HG03280 (cell line): ENCODE results near the gene AFG3L2.
"Not testable (repeated sequence)": the region's sequence is repeated elsewhere in the genome, so short reads cannot be mapped to it uniquely, and the experiment has no call there.

Experiments used
- ATAC-seq: cut with Tn5 transposase; IDR thresholded peaks from one replicate; pipeline ENCODE4 v1.9.1; 2021; ENCODE audit warnings: mild to moderate bottlenecking, moderate library complexity; ENCODE audit not compliant: unreplicated experiment

AFG3L2 gene

DNA sequence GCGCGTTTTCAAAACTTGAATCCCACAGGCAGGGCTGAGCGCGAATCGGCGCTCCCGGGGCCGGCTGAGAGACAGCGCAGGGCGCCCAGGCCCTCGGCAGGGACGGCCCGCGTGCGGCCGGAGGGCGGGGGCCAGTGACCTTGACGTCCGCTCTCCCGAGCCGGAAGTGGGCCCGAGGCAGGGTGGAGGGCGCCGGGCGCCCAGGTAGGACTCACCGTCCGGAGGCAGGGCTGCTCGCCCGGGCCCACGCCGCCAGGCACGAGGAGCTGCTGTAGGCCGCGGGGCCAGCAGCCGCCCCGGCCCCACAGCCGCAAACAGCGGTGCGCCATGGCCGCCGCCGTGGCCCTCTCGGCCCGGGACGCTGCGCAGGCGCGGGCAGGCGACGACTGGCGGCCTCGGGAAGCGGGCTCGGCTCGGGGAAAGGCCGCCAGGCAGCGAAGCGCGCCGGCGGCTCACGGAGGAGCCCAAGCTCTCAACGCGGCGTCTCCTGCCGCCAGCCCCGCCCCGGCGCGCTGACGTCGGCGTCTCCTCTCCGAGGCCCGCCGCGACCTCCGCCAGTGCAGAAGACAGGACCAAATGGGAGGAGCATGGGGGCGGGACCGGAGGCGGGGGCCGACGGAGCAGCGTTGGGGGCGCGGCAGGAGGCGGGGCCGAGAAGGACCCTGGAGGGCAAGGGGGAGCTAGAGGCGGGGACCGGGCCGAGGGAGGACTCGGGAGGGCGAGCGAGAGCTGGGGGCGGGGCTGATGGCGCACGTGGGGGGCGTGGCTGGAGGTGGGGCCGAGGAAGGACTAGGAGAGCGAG lies at the start of gene AFG3L2:
TSS of gene AFG3L2 (minus strand) at position 474 of the 802 bp plus-strand sequence. CDS start at position 329, 145 bp downstream.
- peak; percentile 89 for ATAC-seq

- ATAC-seq = no peak
Measured at GRCh38 chr18:12424252-12424651, 47.2 kb upstream of the AFG3L2 start.

DNA sequence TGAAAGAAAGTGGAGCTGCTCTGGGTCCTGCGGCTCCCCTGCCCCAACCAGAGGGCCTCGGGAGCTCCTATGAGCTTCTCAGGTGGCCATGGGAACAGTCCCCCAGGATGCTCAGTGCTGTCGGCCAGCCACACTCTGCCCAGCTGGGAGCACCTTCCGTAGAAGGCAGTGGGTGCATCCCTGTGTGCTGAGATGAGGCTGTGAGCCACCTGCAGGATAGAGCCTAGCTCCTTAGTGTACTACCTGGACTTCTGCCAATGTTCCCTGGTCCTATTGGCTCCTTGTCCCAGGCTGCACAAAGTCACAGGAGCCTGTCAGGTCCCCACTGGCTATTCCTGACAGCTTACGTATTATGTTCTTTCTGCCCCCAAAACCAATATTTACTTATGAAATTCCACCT lies 46.8 kb upstream of the AFG3L2 start:
- no peak for ATAC-seq

DNA sequence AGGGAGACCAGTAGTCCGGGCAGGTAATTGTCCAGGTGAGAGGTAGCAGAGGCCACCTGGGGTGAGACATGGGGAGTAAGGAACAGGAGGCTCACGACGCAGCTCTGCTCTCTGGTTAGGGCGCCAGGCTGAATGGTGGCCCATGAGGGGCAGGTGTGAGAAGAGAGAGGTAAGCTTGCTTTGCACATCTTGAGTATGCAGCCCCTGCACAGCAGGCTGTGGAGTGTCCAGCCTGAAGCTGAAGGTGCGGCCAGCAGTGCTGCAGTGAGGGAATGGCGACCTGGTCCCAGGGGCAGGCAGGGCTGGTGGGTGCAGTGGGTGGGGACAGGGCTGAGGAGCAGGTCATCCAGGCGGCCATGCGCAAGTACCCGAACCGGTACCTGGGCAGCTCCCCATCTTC lies 46.4 kb upstream of the AFG3L2 start:
- no peak for ATAC-seq

DNA sequence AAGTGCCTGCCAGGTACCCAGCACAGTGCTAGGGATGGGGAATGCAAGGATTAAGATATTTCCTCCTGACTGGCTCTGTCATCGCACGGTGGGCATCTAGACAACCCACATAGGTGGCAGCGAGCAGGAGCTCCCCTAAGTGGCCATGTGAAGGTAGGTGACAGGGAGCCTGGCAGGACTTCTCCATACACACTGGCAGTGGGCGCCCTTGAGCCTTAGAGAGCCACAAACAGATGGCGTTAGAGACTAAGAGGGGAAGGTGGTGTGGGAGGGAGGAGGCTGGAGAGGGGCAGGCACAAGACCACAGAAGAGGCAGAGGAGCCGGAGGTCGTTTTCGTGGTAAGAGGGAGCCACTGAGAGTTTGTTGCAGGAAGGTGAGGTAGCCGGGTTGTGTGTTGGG lies 45.9 kb upstream of the AFG3L2 start:
- no peak for ATAC-seq

GRCh38 chr18:12421732-12422131 lies 44.7 kb upstream of the AFG3L2 start:
- no peak for ATAC-seq

- no peak for ATAC-seq
Measured at GRCh38 chr18:12420821-12421421, 43.9 kb upstream of the AFG3L2 start.

GRCh38 chr18:12417687-12418086 lies 40.7 kb upstream of the AFG3L2 start:
- no peak for ATAC-seq

- ATAC-seq = no peak
Measured at GRCh38 chr18:12416098-12416729, 39.2 kb upstream of the AFG3L2 start.

- no peak for ATAC-seq
Measured at GRCh38 chr18:12411456-12411855, 34.4 kb upstream of the AFG3L2 start.

- ATAC-seq = not testable (repeated sequence)
Measured at GRCh38 chr18:12410747-12411146, 33.7 kb upstream of the AFG3L2 start.

DNA sequence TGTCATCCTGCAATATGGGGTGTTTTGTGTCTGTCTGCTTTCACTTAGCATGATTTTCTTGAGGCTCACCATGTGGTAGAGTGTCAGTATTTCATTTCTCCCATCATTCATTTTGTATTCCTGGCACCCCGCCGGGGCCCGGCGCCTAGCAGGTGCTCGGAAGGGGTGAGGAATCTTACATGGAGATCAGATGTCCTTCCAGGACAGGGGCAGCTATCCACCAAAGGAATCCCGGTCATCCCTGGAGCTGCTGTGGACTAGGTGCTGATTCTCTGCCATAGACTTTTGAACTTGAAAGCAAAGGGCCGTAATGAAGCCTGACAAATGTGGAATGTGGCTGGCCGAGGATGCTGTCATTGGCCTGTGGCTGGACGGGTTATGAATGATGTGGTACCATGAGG lies 33.1 kb upstream of the AFG3L2 start:
- ATAC-seq = no peak

GRCh38 chr18:12409469-12409868 lies 32.4 kb upstream of the AFG3L2 start:
- ATAC-seq = no peak

DNA sequence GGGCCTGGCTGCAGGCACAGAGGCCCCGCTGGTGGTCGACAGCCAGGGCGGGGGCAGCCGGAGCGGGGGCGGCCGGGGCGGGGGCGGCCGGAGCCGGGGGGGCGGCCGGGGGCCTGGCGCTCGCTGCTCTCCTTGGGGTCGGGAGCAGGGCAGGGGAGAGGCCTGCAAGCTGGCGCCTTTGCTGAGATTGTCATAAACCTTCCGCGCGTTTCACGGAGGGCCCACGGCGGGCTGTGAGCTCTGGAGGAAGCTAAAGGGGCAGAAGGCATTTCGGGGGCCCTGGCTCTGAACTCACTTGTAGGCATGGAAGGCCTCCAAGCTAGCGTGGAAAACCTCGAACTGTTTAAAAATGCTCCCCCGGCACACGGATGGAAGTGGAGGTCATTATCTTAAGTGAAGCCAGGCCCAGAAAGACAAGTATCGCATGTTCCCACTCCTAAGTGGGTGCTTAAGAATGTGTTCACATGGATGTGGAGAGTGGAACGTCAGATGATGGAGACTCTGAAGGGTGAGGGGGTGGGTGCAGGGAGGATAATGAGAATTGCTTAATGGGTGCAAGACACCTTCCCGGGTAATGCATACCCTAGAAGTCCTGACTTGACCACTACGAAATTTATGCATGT lies 31.3 kb upstream of the AFG3L2 start:
- ATAC-seq = no peak

DNA sequence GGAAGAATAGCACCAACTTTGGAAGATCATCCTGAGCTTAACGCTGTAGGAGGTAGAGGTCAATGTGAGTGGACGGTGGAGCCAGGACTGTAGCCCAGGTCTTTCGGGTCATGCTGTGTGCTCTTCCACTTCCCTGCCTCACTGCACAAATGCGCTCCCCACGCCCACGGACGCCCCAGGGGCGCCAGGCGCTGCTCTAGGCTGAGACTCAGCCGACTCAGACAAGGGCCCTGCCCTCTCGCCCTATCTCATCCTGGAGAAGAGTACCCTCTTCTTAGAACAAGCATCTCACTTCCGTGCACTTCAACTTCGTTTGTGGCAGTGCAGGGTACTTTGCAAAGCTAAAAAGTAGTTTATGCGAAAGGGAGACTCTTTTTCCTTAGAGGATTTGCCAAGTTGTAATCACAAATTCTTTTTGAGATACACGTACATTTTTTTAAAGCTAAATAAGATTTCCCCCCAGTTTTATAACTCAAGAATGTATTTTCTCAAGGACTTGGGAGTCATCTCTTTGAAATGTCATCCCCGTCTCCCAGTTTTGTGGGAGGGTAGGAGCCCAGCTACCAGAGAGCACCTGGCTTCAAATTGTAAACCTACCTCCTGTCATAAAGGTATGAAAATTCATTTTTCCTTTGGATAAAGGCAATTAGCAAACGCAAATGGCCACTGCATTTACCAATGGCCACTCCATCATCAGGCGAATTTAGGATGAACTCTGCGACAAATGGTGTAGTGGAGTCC lies 29.5 kb upstream of the AFG3L2 start:
- no peak for ATAC-seq

- ATAC-seq = no peak
Measured at GRCh38 chr18:12405066-12405465, 28.0 kb upstream of the AFG3L2 start.

- ATAC-seq = no peak
Measured at GRCh38 chr18:12403601-12404506, 26.8 kb upstream of the AFG3L2 start.

- no peak for ATAC-seq
Measured at GRCh38 chr18:12401881-12402280, 24.9 kb upstream of the AFG3L2 start.

DNA sequence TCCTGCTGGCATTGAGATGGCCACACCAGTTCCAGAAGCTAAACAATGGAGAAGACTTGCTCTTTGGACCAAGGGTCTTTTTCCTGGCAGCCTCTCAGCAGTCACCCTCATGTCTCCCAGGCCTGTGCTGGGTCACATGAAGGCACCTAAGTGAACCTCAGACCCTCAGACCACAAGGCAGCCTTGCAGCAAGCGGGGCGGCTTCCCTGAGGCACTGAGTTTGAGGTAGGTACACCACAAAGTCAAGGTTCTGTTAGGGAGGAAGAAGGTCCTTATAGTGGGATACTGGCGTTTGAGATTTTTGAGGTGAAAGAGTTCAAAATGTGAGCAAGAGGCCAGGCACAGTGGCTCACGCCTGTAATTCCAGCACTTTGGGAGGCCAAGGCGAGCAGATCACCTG lies 22.2 kb upstream of the AFG3L2 start:
- no peak for ATAC-seq

GRCh38 chr18:12398625-12399024 lies 21.6 kb upstream of the AFG3L2 start:
- ATAC-seq = no peak
